IMR-90 (cell line): ENCODE data around the gene A1CF. TPM values are rescaled to one million over a fixed set of nuclear protein-coding genes. Genes with fewer than 3 reads are reported as not detected.

ENCODE experiments used
- ATAC-seq: fragments of 200-7000 bp; cut with Tn5 transposase; 2 replicates; pipeline ENCODE4 v1.9.1; 2020; ENCODE audit warnings: low read depth, mild to moderate bottlenecking, moderate library complexity
- BruUV-seq: library from RNA; stranded (reverse); fragments of 400-500 nt; replicated peaks from 2 replicates; lab custom pipeline; 2021; lab: Mats Ljungman, UMichigan
- CTCF ChIA-PET: fragments of 300-600 bp; formaldehyde crosslinking; extraction: SDS; loops from one replicate; lab custom pipeline; 2021; ENCODE audit warnings: antibody characterized with exemption; lab: Yijun Ruan, JAX
- POLR2A ChIA-PET: fragments of 300-600 bp; sonication (Branson Sonifier 250); formaldehyde crosslinking; loops from one replicate; lab custom pipeline; 2022; ENCODE audit warnings: antibody characterized with exemption; ENCODE audit not compliant: unreplicated experiment; lab: Charles Lee
- DNase-seq: peaks from one replicate; pipeline ENCODE4 v3.0.0; 2013
- H2AFZ ChIP-seq: replicated peaks from 2 replicates; pipeline ENCODE3; 2013; ENCODE audit warnings: low read length, mild to moderate bottlenecking; ENCODE audit not compliant: poor library complexity
- H2AK5ac ChIP-seq: 2 replicates; pipeline ENCODE4 v1.6.1; 2013; ENCODE audit warnings: low read depth, low read length, inconsistent platforms
- H2AK9ac ChIP-seq: replicated peaks from 2 replicates; pipeline ENCODE3; 2013; ENCODE audit warnings: mild to moderate bottlenecking, low read depth, low read length, moderate library complexity; ENCODE audit not compliant: poor library complexity
- H2BK120ac ChIP-seq: 2 replicates; pipeline ENCODE4 v1.6.1; 2013; ENCODE audit warnings: low read depth, low read length, inconsistent platforms
- H2BK15ac ChIP-seq: 3 replicates; pipeline ENCODE4 v1.6.1; 2013; ENCODE audit warnings: low read depth, low read length, inconsistent platforms
- H2BK20ac ChIP-seq: 2 replicates; pipeline ENCODE4 v1.6.1; 2013; ENCODE audit warnings: low read depth, mild to moderate bottlenecking, inconsistent platforms, low read length, moderate library complexity
- H2BK5ac ChIP-seq: 2 replicates; pipeline ENCODE4 v1.6.1; 2013; ENCODE audit warnings: mild to moderate bottlenecking, low read depth, low read length, inconsistent platforms; ENCODE audit not compliant: poor library complexity, severe bottlenecking
- H3K14ac ChIP-seq: replicated peaks from 2 replicates; pipeline ENCODE4 v1.6.1; 2013; ENCODE audit warnings: low read depth, low read length, inconsistent platforms
- H3K18ac ChIP-seq: 2 replicates; pipeline ENCODE4 v1.6.1; 2013; ENCODE audit warnings: low read depth, low read length, control low read depth
- H3K23ac ChIP-seq: 2 replicates; pipeline ENCODE4 v1.6.1; 2013; ENCODE audit warnings: low read depth, low read length, inconsistent platforms
- H3K27ac ChIP-seq: 2 replicates; pipeline ENCODE4 v1.5.1; 2013; ENCODE audit warnings: mild to moderate bottlenecking, control low read depth, low read length; ENCODE audit not compliant: insufficient read depth
- H3K27me3 ChIP-seq: 2 replicates; pipeline ENCODE4 v1.6.1; 2013; ENCODE audit warnings: low read length; ENCODE audit not compliant: control insufficient read depth, insufficient read depth
- H3K36me3 ChIP-seq: 2 replicates; pipeline ENCODE4 v1.6.1; 2013; ENCODE audit warnings: low read length, mixed read lengths; ENCODE audit not compliant: control insufficient read depth, insufficient read depth
- H3K4ac ChIP-seq: 2 replicates; pipeline ENCODE4 v1.6.1; 2013; ENCODE audit warnings: low read depth, low read length, inconsistent platforms
- H3K4me1 ChIP-seq: 2 replicates; pipeline ENCODE4 v1.6.1; 2013; ENCODE audit warnings: low read length, mixed read lengths; ENCODE audit not compliant: control insufficient read depth, insufficient read depth
- H3K4me2 ChIP-seq: 2 replicates; pipeline ENCODE4 v1.6.1; 2013; ENCODE audit warnings: low read depth, mild to moderate bottlenecking, control low read depth, low read length, moderate library complexity
- H3K4me3 ChIP-seq: 2 replicates; pipeline ENCODE4 v1.5.1; 2013; ENCODE audit warnings: low read depth, mild to moderate bottlenecking, control low read depth, low read length, moderate library complexity; ENCODE audit not compliant: insufficient read depth
- H3K56ac ChIP-seq: 2 replicates; pipeline ENCODE4 v1.6.1; 2013; ENCODE audit warnings: low read length, inconsistent platforms; ENCODE audit not compliant: insufficient read depth; ENCODE audit errors: extremely low read depth
- H3K79me1 ChIP-seq, 2 experiments: 2 replicates each; pipeline ENCODE4 v1.6.1; 2013; ENCODE audit warnings: low read length in 2 of 2, inconsistent platforms in 1 of 2, low read depth in 1 of 2
- H3K9ac ChIP-seq: 2 replicates; pipeline ENCODE4 v1.6.1; 2013; ENCODE audit warnings: low read depth, low read length, control low read depth
- H3K9me1 ChIP-seq: 2 replicates; pipeline ENCODE4 v1.6.1; 2013; ENCODE audit warnings: low read length, inconsistent platforms; ENCODE audit not compliant: insufficient read depth
- H3K9me3 ChIP-seq: 2 replicates; pipeline ENCODE4 v1.6.1; 2013; ENCODE audit warnings: low read length; ENCODE audit not compliant: control insufficient read depth, insufficient read depth
- H4K20me1 ChIP-seq: 2 replicates; pipeline ENCODE4 v1.6.1; 2013; ENCODE audit warnings: low read length, inconsistent platforms; ENCODE audit not compliant: insufficient read depth
- H4K5ac ChIP-seq: 2 replicates; pipeline ENCODE4 v1.6.1; 2013; ENCODE audit warnings: mild to moderate bottlenecking, low read depth, low read length, control low read depth
- H4K8ac ChIP-seq, 2 experiments: 2 replicates each; pipeline ENCODE4 v1.6.1; 2013; ENCODE audit warnings: low read depth in 2 of 2, low read length in 2 of 2, control low read depth in 1 of 2, inconsistent platforms in 1 of 2
- H4K91ac ChIP-seq: 2 replicates; pipeline ENCODE4 v1.6.1; 2013; ENCODE audit warnings: low read depth, low read length, inconsistent platforms; ENCODE audit not compliant: insufficient read depth
- CHD1 ChIP-seq: IDR thresholded peaks from 2 replicates; pipeline ENCODE4 v1.6.1; 2012; ENCODE audit warnings: low read depth, low read length, improper control_type of control experiment
- ELK1 ChIP-seq: fragments of 150-350 bp; IDR thresholded peaks from 2 replicates; pipeline ENCODE4 v1.6.1; 2016; ENCODE audit warnings: low read depth, mild to moderate bottlenecking, low read length, moderate library complexity, borderline replicate concordance
- FOS ChIP-seq: fragments of 150-350 bp; IDR thresholded peaks from 2 replicates; pipeline ENCODE4 v1.6.1; 2016; ENCODE audit warnings: low read depth, low read length
- MAFK ChIP-seq: IDR thresholded peaks from 2 replicates; pipeline ENCODE4 v1.6.1; 2012; ENCODE audit warnings: low read depth, low read length, improper control_type of control experiment
- NFE2L2 ChIP-seq: fragments of 150-350 bp; IDR thresholded peaks from 2 replicates; pipeline ENCODE4 v1.6.1; 2016; ENCODE audit warnings: low read depth, mild to moderate bottlenecking, low read length
- POLR2A ChIP-seq: IDR thresholded peaks from 2 replicates; pipeline ENCODE4 v1.6.1; 2012; ENCODE audit warnings: mild to moderate bottlenecking, low read depth, low read length
- RAD21 ChIP-seq: IDR thresholded peaks from 2 replicates; pipeline ENCODE4 v1.6.1; 2012; ENCODE audit warnings: low read length, improper control_type of control experiment
- RCOR1 ChIP-seq: IDR thresholded peaks from 2 replicates; pipeline ENCODE4 v1.6.1; 2012; ENCODE audit warnings: mild to moderate bottlenecking, low read length, improper control_type of control experiment; ENCODE audit not compliant: insufficient replicate concordance
- RFX5 ChIP-seq: IDR thresholded peaks from 2 replicates; pipeline ENCODE4 v1.8.0; 2012; ENCODE audit warnings: low read depth, mild to moderate bottlenecking, low read length, moderate library complexity
- SMC3 ChIP-seq: fragments of 150-350 bp; IDR thresholded peaks from 2 replicates; pipeline ENCODE4 v1.6.1; 2016; ENCODE audit warnings: low read depth, mild to moderate bottlenecking, antibody characterized with exemption, low read length, moderate library complexity
- USF2 ChIP-seq: fragments of 150-350 bp; IDR thresholded peaks from 2 replicates; pipeline ENCODE4 v1.6.1; 2017; ENCODE audit warnings: mild to moderate bottlenecking, antibody characterized with exemption, low read length, low read depth
- WGBS, 2 experiments: methylation state at CpG; one replicate each; pipeline versions ENCODE4 v1.1.5 to v1.1.7; 2013; ENCODE audit warnings: missing lambda C conversion rate in 2 of 2; ENCODE audit not compliant: insufficient read length in 1 of 2; ENCODE audit errors: extremely low coverage in 2 of 2; 5-methylcytosine and 5-hydroxymethylcytosine counted together
- dilution Hi-C: fragments of 300-500 bp; cut with HindIII; formaldehyde crosslinking; loops from one replicate; pipeline ENCODE4 v1.14.3; 2018; ENCODE audit warnings: low sequenced_read_pairs; ENCODE audit not compliant: unreplicated experiment
- in situ Hi-C: fragments of 300-500 bp; cut with MboI; formaldehyde crosslinking; loops from 3 replicates; pipeline ENCODE4 v1.14.3; 2019; ENCODE audit warnings: low sequenced_read_pairs, inconsistent platforms, mixed read lengths
- intact Hi-C: fragments of 100-400 bp; cut with micrococcal nuclease; formaldehyde crosslinking; loops from 2 replicates; pipeline ENCODE4 v1.10.0; 2022
- polyA plus RNA-seq, 3 experiments: library from polyadenylated mRNA; depleted of rRNA; stranded (reverse); fragments of >200 nt; gene quantifications; 2 replicates each; pipeline ENCODE4 v1.2.3, GENCODE V29; 2012; ENCODE audit warnings: low replicate concordance in 1 of 3
- total RNA-seq: library from RNA; depleted of rRNA; stranded (reverse); fragments of >200 nt; gene quantifications from 2 replicates; pipeline ENCODE4 v1.2.3, GENCODE V29; 2012

Gene A1CF
- total and polyA plus RNA-seq, 2 of the 4 experiments (the other 2 are of a cell fraction) = not detected

- Histone ChIP-seq H2BK5ac (no peak overlapping the region), H3K36me3 (no peaks in the 10 kb centered on the region), H3K27me3 (peaks cover 9% of the 10 kb centered on the region), H3K23ac (no peak overlapping the region), H2BK20ac (no peak overlapping the region), H3K4me2 (no peak overlapping the region), H4K91ac (no peak overlapping the region), H3K14ac (no peak overlapping the region), H2AK9ac (no peak overlapping the region), H3K18ac (no peak overlapping the region), H3K9me1 (no peaks in the 10 kb centered on the region), H4K8ac (no peak overlapping the region), H3K9ac (no peak overlapping the region), H3K56ac (no peak overlapping the region), H4K5ac (no peak overlapping the region), H2BK15ac (no peak overlapping the region), H3K79me1 (no peaks in the 10 kb centered on the region), H2AFZ (no peak overlapping the region), H3K9me3 (no peaks in the 10 kb centered on the region), H3K4me3 (no peak overlapping the region), H2AK5ac (no peak overlapping the region), H3K27ac (no peak overlapping the region), H2BK120ac (no peak overlapping the region), H3K4me1 (no peaks in the 10 kb centered on the region), H4K20me1 (no peaks in the 10 kb centered on the region), H3K4ac (no peak overlapping the region)
- TF ChIP-seq NFE2L2 (no peak), CHD1 (no peak), RFX5 (no peak), ELK1 (no peak), RCOR1 (no peak), SMC3 (no peak), RAD21 (no peak), MAFK (no peak), POLR2A (no peak), FOS (no peak), USF2 (no peak)
- ATAC-seq (no peak), DNase-seq (peak; percentile 4)
- intact Hi-C loops = no loop called here
- dilution Hi-C loops = no loop called here
- ChIA-PET CTCF (interaction anchor here (1.0 kb wide), 1 partner anchor 21 kb away, joined by 3 read pairs; no protein-coding TSS in a partner anchor), POLR2A (no interaction called here)
- 78% methylated on average over 6 of the region's 7 CpGs; no CpG with 5 or more reads in 1 of the 2 experiments for WGBS, 2 experiments
- in situ Hi-C loops = no loop called here
- no TSS peak for BruUV-seq
These were observed 75.8 kb downstream of the A1CF start for GRCh38 chr10:50809596-50809995.
